NCI-H82 treated with DMSO at 0.1 percent for 48 hours (cell line): Measurements from ENCODE around the gene TMEM131L.
"Not testable (repeated sequence)": the region's sequence is repeated elsewhere in the genome, so short reads cannot be mapped to it uniquely, and the experiment has no call there.

Experiments
- DNase-seq: peaks from one replicate; lab custom pipeline; 2025; ENCODE audit not compliant: unreplicated experiment; lab: John Stamatoyannopoulos, UW

Gene TMEM131L

GRCh38 chr4:153466081-153466948 lies at the start of gene TMEM131L:
Gene TMEM131L (plus strand): TSS chr4:153466360. CDS start chr4:153466398, 38 bp downstream.
- peak; percentile 11 for DNase-seq

DNA sequence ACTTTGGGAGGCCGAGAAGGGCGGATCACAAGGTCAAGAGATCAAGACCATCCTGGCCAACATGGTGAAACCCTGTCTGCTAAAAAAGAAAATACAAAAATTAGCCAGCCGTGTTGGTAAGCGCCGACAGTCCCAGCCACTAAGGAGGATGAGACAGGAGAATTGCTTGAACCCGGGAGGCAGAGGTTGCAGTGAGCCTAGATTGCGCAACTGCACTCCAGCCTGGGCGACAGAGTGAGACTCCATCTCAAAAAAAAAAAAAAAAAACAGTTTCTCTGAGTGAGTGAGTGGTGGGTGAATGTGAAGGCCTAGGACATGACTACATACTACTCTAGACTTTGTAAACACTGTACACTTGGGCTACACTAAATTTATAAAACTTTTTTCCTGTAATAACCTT lies 49.7 kb upstream of the TMEM131L start:
- not testable (repeated sequence) for DNase-seq

DNA sequence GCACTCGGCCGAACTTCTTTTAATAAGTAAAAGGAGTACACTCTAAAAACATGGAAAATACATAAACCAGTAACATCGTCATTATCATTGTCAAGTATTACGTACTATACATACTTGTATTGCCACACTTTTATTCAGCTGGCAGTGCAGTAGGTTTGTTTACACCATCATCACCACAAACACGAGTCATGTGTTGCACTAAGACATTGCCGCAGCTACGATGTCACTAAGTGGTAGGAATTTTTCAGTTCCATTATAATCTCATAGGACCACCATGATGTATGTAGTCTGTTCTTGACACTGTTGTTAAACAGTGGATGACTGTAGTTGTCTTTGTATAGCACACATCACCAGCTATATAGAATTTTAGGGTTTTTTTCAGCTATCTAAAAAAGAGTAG lies 48.0 kb upstream of the TMEM131L start:
- DNase-seq, result no peak

GRCh38 chr4:153418558-153418957 lies 47.6 kb upstream of the TMEM131L start:
- DNase-seq, result no peak

GRCh38 chr4:153419029-153419428 lies 47.1 kb upstream of the TMEM131L start:
- no peak for DNase-seq

GRCh38 chr4:153419673-153420278 lies 46.4 kb upstream of the TMEM131L start:
- no peak for DNase-seq

DNA sequence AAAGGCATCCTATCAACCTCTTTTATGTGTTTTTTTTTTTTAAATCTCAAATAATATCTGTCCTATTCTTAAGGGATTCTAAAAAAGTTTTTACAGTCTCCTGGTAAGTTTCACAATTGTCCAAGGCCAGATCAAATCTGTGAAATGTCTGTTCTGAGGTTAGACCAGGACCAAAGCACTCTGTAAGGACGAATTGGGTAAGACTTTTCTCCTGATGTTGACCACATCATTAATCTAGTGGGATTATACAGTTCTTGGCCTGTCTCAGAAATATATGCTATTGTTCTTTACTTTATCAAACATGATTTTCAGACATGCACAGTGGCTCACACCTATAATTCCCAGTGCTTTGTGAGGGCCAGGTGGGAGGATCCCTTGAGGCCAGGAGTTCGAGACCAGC lies 45.8 kb upstream of the TMEM131L start:
- no peak for DNase-seq

- peak; percentile 3 for DNase-seq
These were observed 44.2 kb upstream of the TMEM131L start for GRCh38 chr4:153421941-153422340.

- no peak for DNase-seq
These were observed 39.8 kb upstream of the TMEM131L start for GRCh38 chr4:153426207-153426885.

- no peak for DNase-seq
These were observed 38.6 kb upstream of the TMEM131L start for GRCh38 chr4:153427363-153428071.

- DNase-seq, result no peak
These were observed 37.2 kb upstream of the TMEM131L start for GRCh38 chr4:153428941-153429475.

- no peak for DNase-seq
These were observed 33.0 kb upstream of the TMEM131L start for GRCh38 chr4:153432965-153433753.

DNA sequence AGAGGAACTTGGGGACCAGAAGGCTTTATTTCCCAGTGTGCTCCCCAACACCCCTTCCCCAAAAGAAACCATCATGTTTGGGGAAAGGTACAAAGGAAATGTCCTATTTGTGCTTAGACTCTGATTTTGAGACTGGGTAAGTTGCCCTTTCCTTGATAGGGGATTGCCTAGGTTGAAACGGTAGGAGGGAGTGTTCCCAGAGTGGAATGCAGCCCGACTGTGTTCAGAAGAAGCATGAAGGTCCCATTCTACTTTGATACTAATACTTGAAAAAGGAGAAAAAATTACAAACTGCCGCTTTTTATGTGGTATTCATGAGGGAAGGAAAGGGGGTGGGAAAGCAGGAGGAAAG lies 32.4 kb upstream of the TMEM131L start:
- no peak for DNase-seq

DNA sequence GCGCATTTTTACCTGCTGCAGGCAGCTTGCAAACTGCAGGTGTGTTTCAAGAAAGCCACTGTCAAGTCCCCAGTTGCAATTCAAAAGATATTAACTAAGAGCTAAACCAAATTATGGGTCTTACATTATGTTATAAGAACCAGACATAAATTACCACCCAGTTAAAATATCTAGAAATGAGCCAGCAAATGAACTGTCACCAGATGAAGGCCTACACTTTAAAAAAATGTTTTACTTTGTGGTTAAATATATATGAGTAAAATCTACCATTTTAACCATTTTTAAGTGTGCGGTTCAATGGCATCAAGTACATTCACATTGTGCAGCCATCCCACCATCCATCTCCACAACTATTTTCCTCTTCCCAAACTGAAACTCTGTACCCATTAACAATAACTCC lies 32.0 kb upstream of the TMEM131L start:
- DNase-seq, result no peak

DNA sequence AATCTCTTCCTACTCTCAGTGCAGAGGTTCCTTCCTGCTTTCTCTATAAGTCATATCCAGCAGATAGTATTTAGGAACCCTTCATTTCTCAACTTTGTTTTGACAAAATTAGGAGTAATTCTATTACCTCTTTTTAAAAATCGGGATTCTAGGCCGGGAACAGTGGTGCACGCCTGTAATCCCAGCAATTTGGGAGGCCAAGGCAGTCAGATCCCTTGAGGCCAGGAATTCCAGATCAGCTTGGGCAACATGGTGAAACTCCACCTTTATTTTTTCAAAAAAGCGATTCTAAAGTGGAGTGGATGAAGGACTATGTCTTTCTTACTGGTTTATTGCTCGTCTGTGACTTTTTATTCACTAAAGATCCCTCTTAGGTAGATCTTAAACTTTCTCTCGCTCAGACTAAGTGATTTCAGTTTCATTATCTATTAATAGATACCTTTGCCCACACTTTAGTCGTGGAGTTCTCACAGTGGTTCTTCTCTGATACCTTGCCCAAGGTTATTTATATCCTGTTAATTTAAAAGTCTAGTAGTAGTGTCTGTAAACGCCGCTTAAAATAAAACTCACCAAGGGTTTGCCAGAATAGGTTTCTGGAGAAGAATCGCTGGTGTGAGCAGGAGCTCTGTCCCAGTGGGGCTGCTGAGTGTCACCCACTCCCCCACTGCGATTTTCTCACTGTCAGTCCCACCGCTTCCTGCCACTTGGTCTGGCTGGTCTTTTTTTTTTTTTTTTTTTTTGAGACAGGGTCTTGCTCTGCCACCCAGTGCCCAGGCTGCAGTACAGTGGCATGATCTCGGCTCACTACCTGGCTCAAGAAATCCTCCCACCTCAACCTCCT lies 27.0 kb upstream of the TMEM131L start:
- no peak for DNase-seq

DNA sequence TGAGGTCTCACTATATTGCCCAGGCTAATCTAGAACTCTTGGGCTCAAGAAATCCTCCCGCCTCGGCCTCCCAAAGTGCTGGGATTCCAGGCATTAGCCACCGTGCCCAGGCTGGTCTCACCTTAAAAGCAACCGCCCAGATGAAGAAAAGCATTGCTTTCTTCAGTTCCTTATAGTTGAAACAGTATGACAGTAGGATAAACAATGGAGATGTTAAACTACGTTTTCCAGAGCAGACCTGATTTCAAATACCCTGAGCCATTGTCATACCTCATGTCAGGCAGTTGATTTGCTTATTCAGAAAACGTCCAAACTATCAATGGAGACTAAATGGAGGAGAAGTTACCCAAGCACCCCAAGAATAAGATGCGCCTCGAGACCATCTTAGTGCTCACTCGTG lies 26.3 kb upstream of the TMEM131L start:
- no peak for DNase-seq

- DNase-seq, result no peak
These were observed 25.7 kb upstream of the TMEM131L start for GRCh38 chr4:153440475-153440874.

DNA sequence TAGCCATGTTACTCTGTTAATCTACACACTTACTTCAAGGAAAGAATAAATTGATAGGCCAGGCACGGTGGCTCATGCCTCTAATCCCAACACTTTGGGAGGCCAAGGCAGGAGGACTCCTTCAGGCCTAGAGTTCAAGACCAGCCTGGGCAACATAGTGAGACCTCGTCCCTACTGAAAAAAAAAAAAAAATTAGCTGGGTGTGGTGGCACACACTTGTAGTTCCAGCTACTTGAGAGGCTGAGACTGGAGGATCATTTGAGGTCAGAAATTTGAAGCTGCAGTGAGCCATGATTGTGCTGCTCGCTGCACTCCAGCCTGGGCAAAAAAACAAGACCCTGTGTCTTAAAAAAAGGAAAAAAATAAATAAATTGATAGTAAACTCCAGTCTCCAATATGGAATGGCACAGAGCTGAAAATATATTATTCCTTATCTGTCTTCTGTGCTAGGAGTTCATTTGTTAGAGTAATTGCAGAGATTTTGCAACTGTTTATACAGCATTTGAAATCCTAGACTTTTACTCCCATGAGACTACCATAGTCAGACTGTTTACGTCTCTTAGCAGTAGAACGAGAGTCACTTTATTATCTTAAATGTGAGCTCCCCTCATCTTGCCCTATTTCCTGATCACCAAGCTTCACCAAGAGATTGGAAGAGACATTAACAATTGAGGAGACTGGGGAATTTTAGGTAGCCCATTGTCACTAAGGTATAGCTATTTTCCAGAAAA lies 18.8 kb upstream of the TMEM131L start:
- no peak for DNase-seq
